NB4 (cell line): ENCODE results near the gene AMOTL2.

Experiments
- DNase-seq: peaks from one replicate; pipeline ENCODE4 v3.0.0; 2010; ENCODE audit warnings: low read depth
- H3K4me3 ChIP-seq: one replicate; pipeline ENCODE4 v1.5.1; 2011; ENCODE audit warnings: mild to moderate bottlenecking, low read depth, low read length, moderate library complexity
- MYC ChIP-seq: IDR thresholded peaks from 2 replicates; pipeline ENCODE4 v1.6.1; 2011; ENCODE audit warnings: low read depth, low read length
- POLR2A ChIP-seq: IDR thresholded peaks from 2 replicates; pipeline ENCODE4 v1.6.1; 2011; ENCODE audit warnings: mild to moderate bottlenecking; ENCODE audit not compliant: insufficient read length; ENCODE audit errors: extremely low read depth
- TF ChIP-seq, protein P1 (sequence below): IDR thresholded peaks from 2 replicates; pipeline ENCODE4 v1.6.1; 2011; ENCODE audit warnings: low read depth, low read length
- TF ChIP-seq, protein P2 (sequence below): IDR thresholded peaks from one replicate; pipeline ENCODE4 v1.5.1; 2012; ENCODE audit warnings: low read depth, low read length

The AMOTL2 gene

DNA sequence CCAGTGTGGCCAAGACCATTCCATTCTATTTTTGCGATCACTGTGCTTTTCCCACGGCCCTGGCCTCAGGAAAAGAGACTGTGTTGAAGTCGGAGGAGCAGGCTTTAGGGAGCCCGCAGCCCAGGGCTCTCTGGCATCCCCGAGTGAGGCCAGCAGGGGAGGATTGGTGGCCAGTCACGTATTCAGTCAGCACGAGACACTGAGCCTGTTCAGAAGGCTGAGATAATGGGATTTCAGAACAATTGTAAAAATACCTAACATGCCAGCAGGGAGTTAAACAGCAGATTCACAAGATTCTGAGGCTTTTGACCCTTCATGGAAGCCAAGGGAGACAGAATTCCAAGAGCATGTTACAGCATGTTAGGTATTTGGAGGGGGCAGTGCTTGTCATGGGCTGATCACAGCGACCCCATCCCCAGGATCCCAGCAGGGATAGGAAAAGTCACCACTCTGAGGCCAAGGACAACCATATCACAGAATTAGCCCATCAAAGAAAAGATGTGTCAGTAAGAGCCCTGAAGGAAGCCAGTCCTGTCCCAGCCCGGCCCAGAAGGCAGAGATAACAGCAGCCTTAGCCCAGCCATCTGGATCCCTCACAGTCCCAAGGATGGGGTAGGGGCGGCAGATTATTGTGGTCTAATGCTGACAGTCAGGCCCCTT, 40.6 kb downstream of the AMOTL2 start:
- DNase-seq = no peak

DNA sequence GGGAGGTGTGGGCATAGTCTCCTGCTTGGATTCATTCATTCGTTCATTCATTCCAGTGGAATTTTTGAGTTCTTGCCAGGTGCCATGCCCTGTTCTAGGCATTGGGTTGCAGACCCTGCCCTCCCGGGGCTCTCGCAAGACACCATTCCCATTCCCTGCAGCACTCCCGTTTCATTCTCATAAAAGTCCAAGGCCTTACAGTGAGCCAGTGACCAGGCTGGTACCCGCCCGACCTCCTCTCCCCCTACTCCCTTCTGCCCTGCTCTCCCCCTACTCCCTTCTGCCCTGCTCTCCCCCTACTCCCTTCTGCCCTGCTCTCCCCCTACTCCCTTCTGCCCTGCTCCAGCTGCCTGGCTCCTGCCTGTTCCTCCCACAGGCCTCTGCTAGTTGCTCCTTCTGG, 41.9 kb downstream of the AMOTL2 start:
- TF ChIP-seq POLR2A = no peak
- TF ChIP-seq, protein P1, sequence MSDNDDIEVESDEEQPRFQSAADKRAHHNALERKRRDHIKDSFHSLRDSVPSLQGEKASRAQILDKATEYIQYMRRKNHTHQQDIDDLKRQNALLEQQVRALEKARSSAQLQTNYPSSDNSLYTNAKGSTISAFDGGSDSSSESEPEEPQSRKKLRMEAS = no peak
- no peak for TF ChIP-seq MYC
- TF ChIP-seq, protein P2, sequence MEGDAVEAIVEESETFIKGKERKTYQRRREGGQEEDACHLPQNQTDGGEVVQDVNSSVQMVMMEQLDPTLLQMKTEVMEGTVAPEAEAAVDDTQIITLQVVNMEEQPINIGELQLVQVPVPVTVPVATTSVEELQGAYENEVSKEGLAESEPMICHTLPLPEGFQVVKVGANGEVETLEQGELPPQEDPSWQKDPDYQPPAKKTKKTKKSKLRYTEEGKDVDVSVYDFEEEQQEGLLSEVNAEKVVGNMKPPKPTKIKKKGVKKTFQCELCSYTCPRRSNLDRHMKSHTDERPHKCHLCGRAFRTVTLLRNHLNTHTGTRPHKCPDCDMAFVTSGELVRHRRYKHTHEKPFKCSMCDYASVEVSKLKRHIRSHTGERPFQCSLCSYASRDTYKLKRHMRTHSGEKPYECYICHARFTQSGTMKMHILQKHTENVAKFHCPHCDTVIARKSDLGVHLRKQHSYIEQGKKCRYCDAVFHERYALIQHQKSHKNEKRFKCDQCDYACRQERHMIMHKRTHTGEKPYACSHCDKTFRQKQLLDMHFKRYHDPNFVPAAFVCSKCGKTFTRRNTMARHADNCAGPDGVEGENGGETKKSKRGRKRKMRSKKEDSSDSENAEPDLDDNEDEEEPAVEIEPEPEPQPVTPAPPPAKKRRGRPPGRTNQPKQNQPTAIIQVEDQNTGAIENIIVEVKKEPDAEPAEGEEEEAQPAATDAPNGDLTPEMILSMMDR = no peak
- H3K4me3 ChIP-seq = no peak overlapping the region

More for the DNA sequence above, 40.6 kb downstream of the AMOTL2 start:
- TF ChIP-seq POLR2A (no peak), MYC (no peak)
- TF ChIP-seq, protein P1 = no peak
- TF ChIP-seq, protein P2 = no peak
- no peak overlapping the region for H3K4me3 ChIP-seq

DNA sequence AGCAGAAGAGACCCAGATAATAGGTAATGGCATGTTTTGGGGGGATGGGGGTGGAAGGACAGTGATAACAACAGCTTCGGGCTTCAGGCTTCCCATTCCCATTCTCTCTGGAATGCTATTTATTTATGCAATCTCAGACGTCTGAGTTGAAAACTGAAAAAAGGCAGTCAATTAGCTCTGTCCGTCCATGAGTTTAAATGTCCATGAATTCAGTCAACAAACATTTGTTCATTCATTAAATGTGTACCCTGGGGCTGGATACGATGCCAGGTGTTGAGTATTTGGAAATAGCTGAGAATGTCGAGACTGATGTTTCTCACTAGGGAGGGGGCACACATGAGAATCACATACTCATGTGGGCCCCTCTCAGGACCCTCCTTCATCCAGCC, 42.4 kb downstream of the AMOTL2 start:
- no peak overlapping the region for H3K4me3 ChIP-seq
- no peak for TF ChIP-seq POLR2A
- TF ChIP-seq, protein P2 = no peak
- DNase-seq = no peak

More for the DNA sequence above, 41.9 kb downstream of the AMOTL2 start:
- DNase-seq = no peak

DNA sequence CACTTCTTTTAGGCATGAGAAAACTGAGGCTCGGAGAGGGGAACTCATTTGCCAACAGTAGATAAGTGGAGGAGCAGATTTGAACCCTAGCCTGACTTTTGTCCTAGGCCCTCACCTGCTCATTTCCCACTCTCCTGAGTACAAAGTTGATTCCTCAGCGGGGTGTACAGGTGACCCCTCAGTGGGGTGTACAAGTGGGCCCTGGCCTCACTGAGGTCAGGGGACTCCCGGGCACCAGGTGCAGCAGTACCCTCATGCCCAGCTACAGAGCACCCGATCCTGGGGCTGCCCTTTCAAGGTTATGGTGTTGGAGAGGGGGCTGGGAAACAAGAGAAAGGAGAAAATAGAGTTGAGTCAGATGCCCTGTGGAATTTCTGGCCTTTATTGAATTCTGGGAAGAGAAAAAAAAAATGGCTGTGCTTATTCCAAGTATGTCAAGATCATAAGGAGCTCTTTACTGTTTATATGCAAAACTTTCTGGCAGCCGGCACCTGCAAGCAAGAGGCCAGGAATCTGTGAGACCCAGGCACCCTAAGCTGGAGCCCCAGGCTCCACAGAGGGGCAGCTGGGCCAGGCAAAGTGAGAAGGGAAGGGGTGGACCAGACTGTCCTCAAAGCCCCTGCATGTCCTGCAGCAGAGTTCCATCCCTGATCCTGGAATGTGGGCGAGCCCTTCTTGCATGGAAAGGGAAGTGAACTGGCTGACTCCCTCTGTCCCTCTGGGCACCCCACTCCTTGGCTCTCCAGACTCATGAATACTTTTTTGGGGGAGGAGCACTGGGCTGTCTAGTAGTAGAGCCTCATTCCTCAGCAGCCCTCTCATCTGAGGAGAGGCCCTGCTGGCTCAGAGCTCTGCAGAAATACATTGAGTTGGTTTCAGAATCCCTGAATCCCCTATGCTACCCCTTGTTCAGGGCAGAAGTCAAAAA, 43.1 kb downstream of the AMOTL2 start:
- TF ChIP-seq, protein P1 = no peak
- TF ChIP-seq MYC (no peak), POLR2A (no peak)
- TF ChIP-seq, protein P2 = no peak
- H3K4me3 ChIP-seq = no peak overlapping the region
- no peak for DNase-seq

DNA sequence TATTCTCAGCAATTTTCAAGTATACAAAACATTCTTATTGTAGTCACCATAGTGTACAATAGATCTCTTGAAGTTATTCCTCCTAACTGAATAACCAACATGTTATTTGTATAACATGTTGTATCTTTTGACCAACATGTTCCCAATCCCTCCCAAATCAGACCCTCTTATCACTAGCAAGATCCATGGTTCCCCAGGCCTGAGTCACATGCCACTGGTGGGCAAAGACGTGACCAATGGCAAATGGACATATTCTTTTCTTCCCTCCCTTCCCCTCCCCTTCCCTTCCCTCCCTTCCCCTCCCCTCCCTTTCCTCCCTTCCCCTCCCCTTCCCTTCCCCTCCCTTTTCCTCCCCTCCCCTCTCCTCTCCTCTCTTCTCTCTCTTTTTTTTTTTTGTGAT, 45.4 kb downstream of the AMOTL2 start:
- TF ChIP-seq MYC (no peak), POLR2A (no peak)
- TF ChIP-seq, protein P1 = no peak
- TF ChIP-seq, protein P2 = no peak
- no peak for DNase-seq
- H3K4me3 ChIP-seq = no peak overlapping the region
